ENCODE data around the gene GAPT. TPM values are rescaled to one million over a fixed set of nuclear protein-coding genes. Genes with fewer than 3 reads are reported as not detected.

The GAPT gene
- total RNA-seq, 1 experiment from 2014 or later = not detected

DNA sequence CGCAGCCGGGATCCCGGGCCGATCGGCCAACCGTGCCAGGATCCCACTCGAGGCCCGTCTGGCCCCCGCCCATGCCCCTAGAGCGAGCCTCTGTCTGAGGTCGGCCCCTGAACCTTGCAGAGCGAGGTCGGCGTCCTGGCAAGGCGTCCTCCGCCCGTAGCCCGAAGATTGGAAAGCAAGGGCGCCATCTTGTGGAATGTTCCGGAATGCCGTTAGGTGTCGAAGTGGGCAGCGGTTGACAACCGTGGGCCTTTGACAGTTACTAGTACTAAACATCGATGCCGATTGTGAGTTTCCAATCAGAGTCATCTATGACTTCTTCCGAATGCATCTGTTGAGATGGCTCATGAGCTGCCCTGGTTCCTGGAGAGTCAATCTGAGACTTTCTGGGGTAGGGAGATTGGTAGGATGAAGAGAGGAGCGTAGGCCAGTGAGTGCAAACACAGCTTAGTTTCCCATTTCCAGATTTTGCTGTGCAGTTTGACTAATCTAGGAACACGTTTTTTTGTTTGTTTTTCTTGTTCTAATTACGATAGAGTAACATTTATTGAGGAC, 30.4 kb upstream of the GAPT start:
- DNase-seq = peak; percentile 79 to 91
- Histone ChIP-seq H3K36me3 (ENCODE audit: low read depth) (peaks cover 34% of the 10 kb centered on the region), H3K4me1 (replicated peaks; ENCODE audit: insufficient read depth) (peaks cover 14% of the 10 kb centered on the region), H3K27me3 (ENCODE audit: insufficient read depth, low read depth) (no peaks in the 10 kb centered on the region), H3K79me2 (ENCODE audit: low read depth) (peaks cover 40% of the 10 kb centered on the region), H4K20me1 (ENCODE audit: insufficient read depth) (peaks cover 32% of the 10 kb centered on the region), H3F3A (ENCODE audit: insufficient read depth, low read depth) (peaks cover 39% of the 10 kb centered on the region), H3K4me3 (peak overlapping the region; percentile 90), H3K4me2 (peak overlapping the region; percentile 92), H3K27ac (peak overlapping the region; percentile 96), H3K9me2 (ENCODE audit: insufficient read depth) (no peaks in the 10 kb centered on the region), H3K9me3 (ENCODE audit: insufficient read depth, low read depth) (no peaks in the 10 kb centered on the region), H2AFZ (0 out of 2 replicates have a peak overlapping the region, but pooled peaks have one; percentile 50)
- intact Hi-C loops (cut with micrococcal nuclease; ENCODE audit: unreplicated experiment) = loop anchor here (1.0 to 5.0 kb wide), 11 partner anchors 202 to 1099 kb away; no protein-coding TSS in a partner anchor
- ChIA-PET CTCF (interaction anchor here (0.6 to 2.0 kb wide), 10 partner anchors 202 to 1019 kb away, joined by 3 to 14 read pairs (median 4); no protein-coding TSS in a partner anchor), POLR2A (ENCODE audit: unreplicated experiment) (interaction anchor here (0.5 to 1.3 kb wide), 15 partner anchors 201 to 1853 kb away, joined by 3 to 14 read pairs (median 4); no protein-coding TSS in a partner anchor)
- BruUV-seq (replicated peaks) = no TSS peak
- TF ChIP-seq EZH2 (IDR thresholded peaks at IDR 0.05; ENCODE audit: low read depth) = no peak
- TF ChIP-seq, protein P1, sequence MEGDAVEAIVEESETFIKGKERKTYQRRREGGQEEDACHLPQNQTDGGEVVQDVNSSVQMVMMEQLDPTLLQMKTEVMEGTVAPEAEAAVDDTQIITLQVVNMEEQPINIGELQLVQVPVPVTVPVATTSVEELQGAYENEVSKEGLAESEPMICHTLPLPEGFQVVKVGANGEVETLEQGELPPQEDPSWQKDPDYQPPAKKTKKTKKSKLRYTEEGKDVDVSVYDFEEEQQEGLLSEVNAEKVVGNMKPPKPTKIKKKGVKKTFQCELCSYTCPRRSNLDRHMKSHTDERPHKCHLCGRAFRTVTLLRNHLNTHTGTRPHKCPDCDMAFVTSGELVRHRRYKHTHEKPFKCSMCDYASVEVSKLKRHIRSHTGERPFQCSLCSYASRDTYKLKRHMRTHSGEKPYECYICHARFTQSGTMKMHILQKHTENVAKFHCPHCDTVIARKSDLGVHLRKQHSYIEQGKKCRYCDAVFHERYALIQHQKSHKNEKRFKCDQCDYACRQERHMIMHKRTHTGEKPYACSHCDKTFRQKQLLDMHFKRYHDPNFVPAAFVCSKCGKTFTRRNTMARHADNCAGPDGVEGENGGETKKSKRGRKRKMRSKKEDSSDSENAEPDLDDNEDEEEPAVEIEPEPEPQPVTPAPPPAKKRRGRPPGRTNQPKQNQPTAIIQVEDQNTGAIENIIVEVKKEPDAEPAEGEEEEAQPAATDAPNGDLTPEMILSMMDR (conservative IDR thresholded peaks at IDR 0.05) = peak; percentile 83

DNA sequence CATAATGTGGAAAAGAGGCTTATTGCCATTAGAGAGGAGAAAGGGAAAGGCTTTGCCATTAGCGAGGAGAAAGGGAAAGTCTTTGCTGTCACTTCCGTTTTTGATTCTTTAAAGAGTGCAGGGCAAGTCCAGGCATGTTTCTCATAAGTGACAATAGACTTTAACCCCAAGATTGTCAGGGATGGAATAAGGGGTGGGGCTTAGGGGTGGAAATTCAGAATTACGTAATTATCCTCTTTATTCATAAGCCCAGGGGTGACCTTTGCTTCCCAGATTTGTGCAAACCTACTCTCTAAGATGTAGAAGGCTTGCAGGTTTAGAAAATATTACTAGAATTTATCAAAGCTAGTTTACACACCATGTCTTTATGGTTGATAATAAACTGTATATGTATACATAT, 29.1 kb upstream of the GAPT start:
- no TSS peak for BruUV-seq (replicated peaks)
- Histone ChIP-seq H3K79me2 (ENCODE audit: low read depth) (peaks cover 27% of the 10 kb centered on the region), H4K20me1 (ENCODE audit: insufficient read depth) (peaks cover 20% of the 10 kb centered on the region), H3K9me3 (ENCODE audit: insufficient read depth, low read depth) (no peaks in the 10 kb centered on the region), H2AFZ (no peak overlapping the region), H3F3A (ENCODE audit: insufficient read depth, low read depth) (peaks cover 26% of the 10 kb centered on the region), H3K27me3 (ENCODE audit: insufficient read depth, low read depth) (no peaks in the 10 kb centered on the region), H3K4me3 (no peak overlapping the region), H3K4me2 (peak overlapping the region; percentile 5; the same call in 1 of the 2 replicates), H3K36me3 (ENCODE audit: low read depth) (peaks cover 21% of the 10 kb centered on the region), H3K27ac (peak overlapping the region; percentile 31), H3K9me2 (ENCODE audit: insufficient read depth) (no peaks in the 10 kb centered on the region), H3K4me1 (replicated peaks; ENCODE audit: insufficient read depth) (peaks cover 6% of the 10 kb centered on the region; the same call in 1 of the 2 replicates)
- intact Hi-C loops (cut with micrococcal nuclease; ENCODE audit: unreplicated experiment) = loop anchor here (1.0 to 5.0 kb wide), 4 partner anchors 370 to 1164 kb away; no protein-coding TSS in a partner anchor
- ChIA-PET CTCF (interaction anchor here (1.9 to 2.0 kb wide), 2 partner anchors 574 to 812 kb away, joined by 8 to 14 read pairs; no protein-coding TSS in a partner anchor), POLR2A (ENCODE audit: unreplicated experiment) (no interaction called here)
- TF ChIP-seq, protein P1 (conservative IDR thresholded peaks at IDR 0.05) = no peak
- no peak for TF ChIP-seq EZH2 (IDR thresholded peaks at IDR 0.05; ENCODE audit: low read depth)
- DNase-seq = peak in 1 of 2 experiments; percentile 35

- Histone ChIP-seq H3K27me3 (ENCODE audit: insufficient read depth, low read depth) (no peaks in the 10 kb centered on the region), H3K4me1 (replicated peaks; ENCODE audit: insufficient read depth) (peaks cover 6% of the 10 kb centered on the region; the same call in 1 of the 2 replicates), H3K79me2 (ENCODE audit: low read depth) (peaks cover 21% of the 10 kb centered on the region), H3K4me2 (peak overlapping the region; percentile 5; the same call in 1 of the 2 replicates), H3F3A (ENCODE audit: insufficient read depth, low read depth) (peaks cover 20% of the 10 kb centered on the region), H4K20me1 (ENCODE audit: insufficient read depth) (peaks cover 15% of the 10 kb centered on the region), H3K27ac (peak overlapping the region; percentile 31), H3K36me3 (ENCODE audit: low read depth) (peaks cover 15% of the 10 kb centered on the region), H2AFZ (no peak overlapping the region), H3K4me3 (no peak overlapping the region), H3K9me3 (ENCODE audit: insufficient read depth, low read depth) (no peaks in the 10 kb centered on the region), H3K9me2 (ENCODE audit: insufficient read depth) (no peaks in the 10 kb centered on the region)
- POLR2A ChIA-PET (ENCODE audit: unreplicated experiment) = no interaction called here
- intact Hi-C loops (cut with micrococcal nuclease; ENCODE audit: unreplicated experiment) = loop anchor here (1.0 to 5.0 kb wide), 4 partner anchors 370 to 1164 kb away; no protein-coding TSS in a partner anchor
- CTCF ChIA-PET = interaction anchor here (0.7 kb wide), 3 partner anchors 562 to 578 kb away, joined by 3 to 5 read pairs (median 5); no protein-coding TSS in a partner anchor
- BruUV-seq (replicated peaks) = no TSS peak
- peak in 1 of 2 experiments; percentile 55 for DNase-seq
- no peak for TF ChIP-seq EZH2 (IDR thresholded peaks at IDR 0.05; ENCODE audit: low read depth)
- TF ChIP-seq, protein P1 (conservative IDR thresholded peaks at IDR 0.05) = peak; percentile 82
These were observed 28.5 kb upstream of the GAPT start for GRCh38 chr5:58462623-58463230.

Data from PC-9 (cell line).